Upper lobe of left lung (tissue), 4 donors: ENCODE measurements around the gene TMEM178B.

Experiments used
- POLR2A ChIP-seq, 4 donors: fragments of 450-650 bp; IDR thresholded peaks; one replicate each; pipeline ENCODE4 v1.5.1; 2016 to 2017; ENCODE audit warnings: antibody characterized with exemption in 4 of 4, mild to moderate bottlenecking in 2 of 4
- POLR2AphosphoS5 ChIP-seq, 2 donors: sonication (generic); formaldehyde crosslinking; IDR thresholded peaks; one replicate each; pipeline ENCODE4 v1.5.1; 2017; ENCODE audit warnings: antibody characterized with exemption in 2 of 2
- TF ChIP-seq, protein P1 (sequence below), 6 experiments: fragments of 450-650 bp in 4 of 6; fragments of 200-600 bp in 2 of 6; sonication (generic) in 2 of 6; IDR thresholded peaks; one replicate each; pipeline ENCODE4 v1.5.1; 2016 to 2019; ENCODE audit warnings: antibody characterized with exemption in 6 of 6

DNA sequence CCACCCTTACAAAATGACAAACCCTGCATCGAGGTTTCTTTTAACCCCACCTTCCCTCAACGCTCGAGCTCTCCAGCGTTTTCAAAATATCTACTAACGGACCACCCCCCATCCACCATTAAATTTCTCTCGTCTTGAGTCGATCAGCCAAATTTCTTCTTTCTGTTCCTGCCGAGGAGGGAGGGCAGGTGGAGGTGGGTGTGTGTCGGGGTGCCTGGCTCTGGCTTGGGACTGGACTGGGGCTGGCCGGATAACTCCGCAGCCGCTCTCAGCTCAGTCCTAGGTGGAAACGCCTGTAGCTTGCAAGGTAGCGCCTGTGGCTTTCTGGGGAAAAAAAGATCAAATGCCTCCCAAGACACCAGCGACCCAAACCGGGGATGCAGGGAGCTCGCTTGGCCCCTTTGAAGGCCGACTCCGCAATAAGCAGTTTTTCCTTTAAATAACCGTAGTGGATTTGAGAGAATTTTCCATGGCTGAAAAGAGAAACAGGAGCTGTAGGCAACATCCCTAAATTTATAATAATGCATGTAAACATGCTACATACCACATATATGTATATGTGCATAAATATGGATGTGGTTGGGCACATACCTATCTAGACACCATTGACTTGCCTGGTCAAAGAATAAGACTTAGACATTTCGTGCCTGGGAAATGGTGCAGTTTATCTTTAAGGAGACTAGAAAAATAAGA, 1.9 kb upstream of the TMEM178B start:
- TF ChIP-seq POLR2AphosphoS5 (IDR thresholded peaks at IDR 0.05) (no peak), POLR2A (IDR thresholded peaks at IDR 0.05) (no peak)
- TF ChIP-seq, protein P1, sequence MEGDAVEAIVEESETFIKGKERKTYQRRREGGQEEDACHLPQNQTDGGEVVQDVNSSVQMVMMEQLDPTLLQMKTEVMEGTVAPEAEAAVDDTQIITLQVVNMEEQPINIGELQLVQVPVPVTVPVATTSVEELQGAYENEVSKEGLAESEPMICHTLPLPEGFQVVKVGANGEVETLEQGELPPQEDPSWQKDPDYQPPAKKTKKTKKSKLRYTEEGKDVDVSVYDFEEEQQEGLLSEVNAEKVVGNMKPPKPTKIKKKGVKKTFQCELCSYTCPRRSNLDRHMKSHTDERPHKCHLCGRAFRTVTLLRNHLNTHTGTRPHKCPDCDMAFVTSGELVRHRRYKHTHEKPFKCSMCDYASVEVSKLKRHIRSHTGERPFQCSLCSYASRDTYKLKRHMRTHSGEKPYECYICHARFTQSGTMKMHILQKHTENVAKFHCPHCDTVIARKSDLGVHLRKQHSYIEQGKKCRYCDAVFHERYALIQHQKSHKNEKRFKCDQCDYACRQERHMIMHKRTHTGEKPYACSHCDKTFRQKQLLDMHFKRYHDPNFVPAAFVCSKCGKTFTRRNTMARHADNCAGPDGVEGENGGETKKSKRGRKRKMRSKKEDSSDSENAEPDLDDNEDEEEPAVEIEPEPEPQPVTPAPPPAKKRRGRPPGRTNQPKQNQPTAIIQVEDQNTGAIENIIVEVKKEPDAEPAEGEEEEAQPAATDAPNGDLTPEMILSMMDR (IDR thresholded peaks at IDR 0.05) = no peak
